ENCODE results near the gene CLSTN1.
"Not testable (repeated sequence)": the region's sequence is repeated elsewhere in the genome, so short reads cannot be mapped to it uniquely, and the experiment has no call there.

- TF ChIP-seq POLR2A, POLR2AphosphoS5, TAF1, POU2F2 (IDR thresholded peaks at IDR 0.05; ENCODE audit: low read depth, low read length): not testable (repeated sequence)
Measured at GRCh38 chr1:9803003-9803918, 20.5 kb downstream of the CLSTN1 start.
